ENCODE measurements around the gene SYT2. TPM values are rescaled to one million over a fixed set of nuclear protein-coding genes. Genes with fewer than 3 reads are reported as not detected.

SYT2 gene
- total RNA-seq, 1 experiment from 2014 or later = 12.1 TPM

GRCh38 chr1:202654079-202654478 is 56.2 kb downstream of the SYT2 start:
- no peaks in the 10 kb centered on the region for H3K27me3 Mint-ChIP-seq (ENCODE audit: low read depth)
- TF ChIP-seq RORB (CRISPR knock-in tag; IDR thresholded peaks at IDR 0.05) = no peak
- TF ChIP-seq ELF4 (CRISPR knock-in tag; IDR thresholded peaks at IDR 0.05; ENCODE audit: low read depth) = no peak
- TF ChIP-seq ZNF532 (CRISPR knock-in tag; IDR thresholded peaks at IDR 0.05; ENCODE audit: borderline replicate concordance) = no peak
- TF ChIP-seq GTF2I (CRISPR knock-in tag; conservative IDR thresholded peaks at IDR 0.05) = no peak
- TF ChIP-seq IRF1 (CRISPR knock-in tag; IDR thresholded peaks at IDR 0.05) = no peak
- TF ChIP-seq ZNF232 (CRISPR knock-in tag; IDR thresholded peaks at IDR 0.05) = no peak
- no peak for TF ChIP-seq NR1H2 (CRISPR knock-in tag; IDR thresholded peaks at IDR 0.05)
- TF ChIP-seq RELA (CRISPR knock-in tag; IDR thresholded peaks at IDR 0.05; ENCODE audit: borderline replicate concordance) = no peak
- TF ChIP-seq SMAD3 (CRISPR knock-in tag; IDR thresholded peaks at IDR 0.05; ENCODE audit: borderline replicate concordance) = no peak
- no peak for TF ChIP-seq ZBTB43 (CRISPR knock-in tag; IDR thresholded peaks at IDR 0.05)
- TF ChIP-seq IRF2 (CRISPR knock-in tag; IDR thresholded peaks at IDR 0.05; ENCODE audit: borderline replicate concordance, low read depth) = no peak
- TF ChIP-seq TCF7 (CRISPR knock-in tag; IDR thresholded peaks at IDR 0.05; ENCODE audit: low read depth) = no peak
- no peak for TF ChIP-seq FOXK1 (CRISPR knock-in tag; IDR thresholded peaks at IDR 0.05)
- no peak for TF ChIP-seq ZBTB21 (CRISPR knock-in tag; IDR thresholded peaks at IDR 0.05; ENCODE audit: borderline replicate concordance)
- no peak overlapping the region for H3K27ac Mint-ChIP-seq
- no peak overlapping the region for H3K4me3 Mint-ChIP-seq
- peaks cover 8% of the 10 kb centered on the region; the same call in 1 of the 2 replicates for H3K4me1 Mint-ChIP-seq
- DNase-seq (ENCODE audit: low spot score) (no peak), ATAC-seq (no peak)
- CTCF ChIA-PET = interaction anchor here (0.9 to 1.5 kb wide), 2 partner anchors 54 to 312 kb away, joined by 3 read pairs; partner anchors contain the start of gene UBE2T
- H3K36me3 Mint-ChIP-seq = no peaks in the 10 kb centered on the region
- POLR2A ChIA-PET = no interaction called here
- no peaks in the 10 kb centered on the region for H3K9me3 Mint-ChIP-seq

- Mint-ChIP-seq H3K4me1 (peaks cover 17% of the 10 kb centered on the region), H3K27me3 (ENCODE audit: low read depth) (peaks cover 23% of the 10 kb centered on the region), H3K27ac (no peak overlapping the region), H3K4me3 (no peak overlapping the region), H3K36me3 (no peaks in the 10 kb centered on the region), H3K9me3 (no peaks in the 10 kb centered on the region)
- 0 out of 2 replicates have a peak, but pooled peaks have one; percentile 56 for TF ChIP-seq GTF2I (CRISPR knock-in tag; conservative IDR thresholded peaks at IDR 0.05)
- TF ChIP-seq ARID4B (CRISPR knock-in tag; IDR thresholded peaks at IDR 0.05; ENCODE audit: borderline replicate concordance) = no peak
- ATAC-seq (peak; percentile 71), DNase-seq (ENCODE audit: low spot score) (no peak)
- CTCF ChIA-PET = interaction anchor here (0.6 to 4.0 kb wide), 5 partner anchors 8 to 76 kb away, joined by 3 to 23 read pairs (median 6); no protein-coding TSS in a partner anchor
- POLR2A ChIA-PET = no interaction called here
These were observed 60.5 kb downstream of the SYT2 start for GRCh38 chr1:202649553-202650392.

Measured in WTC11 (cell line).